Esophagus muscularis mucosa (tissue), 3 donors: ENCODE data around the gene TYSND1.

Experiments
- EP300 ChIP-seq: sonication (generic); formaldehyde crosslinking; IDR thresholded peaks from one replicate; pipeline ENCODE4 v1.6.1; 2017; ENCODE audit warnings: antibody characterized with exemption
- TF ChIP-seq, protein P1 (sequence below), 3 experiments: fragments of 200-600 bp in 2 of 3; fragments of 450-650 bp in 1 of 3; sonication (generic) in 2 of 3; IDR thresholded peaks; one replicate each; pipeline ENCODE4 v1.5.1; 2017 to 2019; ENCODE audit warnings: antibody characterized with exemption in 3 of 3, mild to moderate bottlenecking in 2 of 3, moderate library complexity in 1 of 3

DNA sequence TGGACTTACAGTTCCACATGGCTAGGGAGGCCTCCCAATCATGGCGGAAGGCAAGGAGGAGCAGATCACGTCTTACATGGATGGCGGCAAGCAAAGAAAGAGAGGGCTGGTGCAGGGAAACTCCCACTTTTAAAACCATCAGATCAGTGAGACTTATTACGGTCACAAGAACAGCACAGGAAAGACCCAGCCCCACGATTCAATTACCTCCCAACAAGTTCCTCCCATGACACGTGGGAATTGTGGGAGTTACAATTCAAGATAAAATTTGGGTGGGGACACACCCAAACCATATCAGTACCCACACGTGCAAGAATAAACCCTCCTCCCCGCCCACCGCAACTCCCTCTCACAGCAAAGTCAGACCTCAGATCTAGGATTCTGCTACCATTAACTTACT lies 9.4 kb downstream of the TYSND1 start:
- TF ChIP-seq EP300 = no peak
- TF ChIP-seq, protein P1, sequence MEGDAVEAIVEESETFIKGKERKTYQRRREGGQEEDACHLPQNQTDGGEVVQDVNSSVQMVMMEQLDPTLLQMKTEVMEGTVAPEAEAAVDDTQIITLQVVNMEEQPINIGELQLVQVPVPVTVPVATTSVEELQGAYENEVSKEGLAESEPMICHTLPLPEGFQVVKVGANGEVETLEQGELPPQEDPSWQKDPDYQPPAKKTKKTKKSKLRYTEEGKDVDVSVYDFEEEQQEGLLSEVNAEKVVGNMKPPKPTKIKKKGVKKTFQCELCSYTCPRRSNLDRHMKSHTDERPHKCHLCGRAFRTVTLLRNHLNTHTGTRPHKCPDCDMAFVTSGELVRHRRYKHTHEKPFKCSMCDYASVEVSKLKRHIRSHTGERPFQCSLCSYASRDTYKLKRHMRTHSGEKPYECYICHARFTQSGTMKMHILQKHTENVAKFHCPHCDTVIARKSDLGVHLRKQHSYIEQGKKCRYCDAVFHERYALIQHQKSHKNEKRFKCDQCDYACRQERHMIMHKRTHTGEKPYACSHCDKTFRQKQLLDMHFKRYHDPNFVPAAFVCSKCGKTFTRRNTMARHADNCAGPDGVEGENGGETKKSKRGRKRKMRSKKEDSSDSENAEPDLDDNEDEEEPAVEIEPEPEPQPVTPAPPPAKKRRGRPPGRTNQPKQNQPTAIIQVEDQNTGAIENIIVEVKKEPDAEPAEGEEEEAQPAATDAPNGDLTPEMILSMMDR (IDR thresholded peaks at IDR 0.05) = no peak
